GM13976 (cell line): Measurements from ENCODE around the gene CD8B2.

Experiments
- DNase-seq: peaks from one replicate; pipeline ENCODE4 v3.0.0; 2012; ENCODE audit warnings: low spot score
- in situ Hi-C: fragments of 300-500 bp; cut with MboI; formaldehyde crosslinking; loops from one replicate; pipeline ENCODE4 v1.12.0; 2022; ENCODE audit warnings: low sequenced_read_pairs, mixed read lengths, inconsistent platforms; ENCODE audit not compliant: unreplicated experiment
- TF ChIP-seq, protein P1 (sequence below): IDR thresholded peaks from 2 replicates; pipeline ENCODE4 v1.5.1; 2012; ENCODE audit warnings: borderline replicate concordance, mild to moderate bottlenecking; ENCODE audit not compliant: insufficient read depth; ENCODE audit errors: extremely low read depth, missing control alignments, control extremely low read depth

Gene CD8B2

DNA sequence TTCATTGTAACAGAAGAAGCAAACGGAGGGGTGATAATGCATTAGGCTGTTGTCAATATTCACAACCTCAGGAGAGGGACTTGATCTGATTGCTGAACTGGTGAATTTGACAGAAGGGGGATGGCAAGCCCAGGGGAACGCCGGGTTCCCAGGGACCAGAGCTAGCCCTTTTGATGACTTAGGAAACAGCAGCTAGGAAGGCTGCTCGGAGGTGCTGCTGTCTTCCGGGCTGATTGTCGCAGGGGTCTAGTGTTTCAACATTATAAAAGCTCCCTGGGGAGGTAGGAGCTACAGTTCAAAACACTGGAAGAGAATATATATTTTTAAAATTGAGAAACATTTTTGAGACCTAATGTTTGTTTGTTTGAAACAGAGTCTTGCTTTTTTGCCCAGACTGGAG is 47.3 kb downstream of the CD8B2 start:
- in situ Hi-C loops, result loop anchor here (25.0 kb wide), 1 partner anchor 422 kb away; no protein-coding TSS in a partner anchor
- TF ChIP-seq, protein P1, sequence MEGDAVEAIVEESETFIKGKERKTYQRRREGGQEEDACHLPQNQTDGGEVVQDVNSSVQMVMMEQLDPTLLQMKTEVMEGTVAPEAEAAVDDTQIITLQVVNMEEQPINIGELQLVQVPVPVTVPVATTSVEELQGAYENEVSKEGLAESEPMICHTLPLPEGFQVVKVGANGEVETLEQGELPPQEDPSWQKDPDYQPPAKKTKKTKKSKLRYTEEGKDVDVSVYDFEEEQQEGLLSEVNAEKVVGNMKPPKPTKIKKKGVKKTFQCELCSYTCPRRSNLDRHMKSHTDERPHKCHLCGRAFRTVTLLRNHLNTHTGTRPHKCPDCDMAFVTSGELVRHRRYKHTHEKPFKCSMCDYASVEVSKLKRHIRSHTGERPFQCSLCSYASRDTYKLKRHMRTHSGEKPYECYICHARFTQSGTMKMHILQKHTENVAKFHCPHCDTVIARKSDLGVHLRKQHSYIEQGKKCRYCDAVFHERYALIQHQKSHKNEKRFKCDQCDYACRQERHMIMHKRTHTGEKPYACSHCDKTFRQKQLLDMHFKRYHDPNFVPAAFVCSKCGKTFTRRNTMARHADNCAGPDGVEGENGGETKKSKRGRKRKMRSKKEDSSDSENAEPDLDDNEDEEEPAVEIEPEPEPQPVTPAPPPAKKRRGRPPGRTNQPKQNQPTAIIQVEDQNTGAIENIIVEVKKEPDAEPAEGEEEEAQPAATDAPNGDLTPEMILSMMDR, result no peak
- no peak for DNase-seq

DNA sequence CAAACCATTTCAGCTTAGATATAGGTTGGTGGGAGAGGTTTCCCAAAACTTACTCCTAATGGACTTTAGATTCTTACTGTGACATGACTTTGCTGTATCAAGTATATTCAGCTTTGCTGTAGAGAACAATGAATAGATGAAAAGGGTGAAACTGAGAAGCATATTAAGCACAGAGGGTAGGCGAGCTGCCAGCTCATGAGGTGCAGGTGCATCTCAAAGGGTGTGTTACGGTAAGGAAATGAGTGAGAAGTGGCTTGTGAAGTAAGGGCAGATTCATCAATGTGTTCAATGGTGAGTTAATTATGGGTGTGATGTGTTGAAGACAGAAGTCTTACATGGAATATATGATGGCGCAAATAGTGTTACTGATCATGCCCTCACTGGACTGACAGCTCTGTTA is 49.3 kb downstream of the CD8B2 start:
- in situ Hi-C loops, result loop anchor here (25.0 kb wide), 1 partner anchor 424 kb away; no protein-coding TSS in a partner anchor
- DNase-seq, result no peak
- TF ChIP-seq, protein P1, result no peak

DNA sequence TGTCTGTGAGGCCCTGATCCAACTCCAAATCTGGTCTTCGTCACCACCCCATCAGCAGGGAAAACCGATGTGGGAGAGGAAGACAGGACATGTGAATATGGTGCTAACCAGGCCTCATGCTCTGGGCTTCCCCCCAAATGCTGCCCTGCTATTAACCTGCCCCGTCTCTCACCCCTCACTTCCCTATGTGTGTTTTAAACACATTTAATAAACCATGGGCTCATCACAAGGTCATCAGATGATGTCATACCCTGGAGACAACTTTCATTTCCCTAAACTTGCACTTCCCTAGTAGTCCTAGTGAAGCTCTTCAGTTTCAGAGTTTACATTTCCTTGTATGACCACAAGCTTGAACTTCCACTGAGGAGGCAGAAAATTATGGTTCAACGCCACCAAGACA is 49.9 kb downstream of the CD8B2 start:
- TF ChIP-seq, protein P1, result no peak
- DNase-seq, result no peak
- in situ Hi-C loops, result loop anchor here (25.0 kb wide), 1 partner anchor 425 kb away; no protein-coding TSS in a partner anchor

DNA sequence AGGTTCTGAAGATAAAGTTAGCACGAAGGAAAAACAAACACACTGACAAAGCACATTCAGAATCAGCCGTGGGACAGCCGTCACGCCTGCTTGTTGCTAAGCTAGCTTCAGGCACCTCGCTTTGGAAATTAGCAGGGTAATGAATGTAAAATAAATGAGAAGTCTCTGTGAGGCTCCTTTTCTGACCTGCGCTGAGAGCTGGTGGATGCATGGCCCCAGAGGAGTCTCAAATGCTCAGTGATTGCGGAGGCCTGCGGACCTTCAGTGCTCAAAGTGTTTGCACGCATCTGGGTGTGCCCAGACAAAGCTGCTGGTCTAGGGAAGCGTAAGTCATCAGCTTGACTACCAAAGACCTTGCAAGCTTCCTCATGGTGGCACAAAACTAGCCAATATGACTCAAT is 50.6 kb downstream of the CD8B2 start:
- in situ Hi-C loops, result loop anchor here (25.0 kb wide), 1 partner anchor 425 kb away; no protein-coding TSS in a partner anchor
- TF ChIP-seq, protein P1, result no peak
- no peak for DNase-seq

DNA sequence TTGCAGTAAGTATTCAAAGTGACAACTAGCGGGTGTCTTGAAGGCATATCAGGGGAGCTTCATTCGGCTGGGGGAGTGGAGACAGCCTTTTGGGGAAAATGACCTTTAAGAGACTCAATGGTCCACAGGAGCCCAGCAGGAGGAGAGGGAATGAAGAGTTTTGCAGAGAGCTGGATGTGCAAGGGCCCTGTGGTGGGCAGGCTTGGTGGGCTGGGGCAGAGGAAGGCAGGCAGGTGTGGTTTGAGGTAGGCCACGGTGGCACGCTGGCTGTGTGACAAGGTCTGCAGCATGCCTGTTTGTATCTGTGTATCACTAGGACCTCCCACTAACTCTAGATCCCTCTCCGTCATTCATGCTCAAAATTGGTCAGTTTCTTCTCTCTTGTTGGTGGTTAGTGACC is 53.7 kb downstream of the CD8B2 start:
- no peak for DNase-seq
- in situ Hi-C loops, result loop anchor here (25.0 kb wide), 1 partner anchor 429 kb away; no protein-coding TSS in a partner anchor
- TF ChIP-seq, protein P1, result no peak

DNA sequence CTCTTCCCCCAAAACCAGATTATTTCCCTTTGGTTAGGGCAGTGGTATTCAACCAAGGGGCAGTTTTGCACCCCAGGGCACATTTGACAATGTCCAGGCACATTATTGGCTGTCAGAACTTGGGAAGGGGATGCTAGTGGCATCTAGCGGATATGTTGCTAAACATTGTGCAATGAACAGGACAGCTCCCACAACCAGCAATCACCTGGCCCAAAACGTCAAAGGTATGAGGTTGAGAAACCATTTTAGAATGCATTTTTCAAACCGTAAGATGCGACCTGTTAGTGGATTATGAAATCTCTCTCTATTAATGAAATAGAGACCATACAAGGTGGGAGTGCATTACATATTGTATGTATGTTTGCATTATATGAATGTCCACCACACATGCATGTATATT is 54.2 kb downstream of the CD8B2 start:
- TF ChIP-seq, protein P1, result no peak
- in situ Hi-C loops, result loop anchor here (25.0 kb wide), 1 partner anchor 429 kb away; no protein-coding TSS in a partner anchor
- DNase-seq, result no peak
